NCI-H2107 treated with DMSO at 0.1 percent for 48 hours (cell line): ENCODE results near the gene PITPNB.
A peak's percentile ranks its signal among the peaks of the same experiment; 100 is the strongest.

Source experiments
- DNase-seq: peaks from one replicate; lab custom pipeline; 2025; ENCODE audit not compliant: unreplicated experiment; lab: John Stamatoyannopoulos, UW

PITPNB gene

DNA sequence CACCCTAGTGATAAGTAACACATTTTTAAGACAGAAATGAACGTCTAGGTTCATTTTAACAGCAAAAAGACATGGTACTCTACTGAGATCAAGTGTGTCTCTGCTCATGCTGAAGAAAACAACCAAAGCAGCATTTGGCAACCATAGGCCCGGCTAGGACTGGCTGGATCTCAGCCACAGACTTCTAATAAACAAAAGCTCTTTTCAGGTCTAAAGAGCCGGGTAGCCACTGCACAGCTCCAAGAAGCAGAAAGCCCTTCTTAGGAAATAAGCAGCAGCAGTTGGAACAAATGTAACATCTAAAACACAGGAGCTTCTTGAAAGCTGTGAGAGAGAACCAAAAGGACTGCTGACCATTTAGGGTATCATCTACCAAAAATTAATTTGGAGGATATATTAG is 37.6 kb downstream of the PITPNB start:
- DNase-seq = no peak

DNA sequence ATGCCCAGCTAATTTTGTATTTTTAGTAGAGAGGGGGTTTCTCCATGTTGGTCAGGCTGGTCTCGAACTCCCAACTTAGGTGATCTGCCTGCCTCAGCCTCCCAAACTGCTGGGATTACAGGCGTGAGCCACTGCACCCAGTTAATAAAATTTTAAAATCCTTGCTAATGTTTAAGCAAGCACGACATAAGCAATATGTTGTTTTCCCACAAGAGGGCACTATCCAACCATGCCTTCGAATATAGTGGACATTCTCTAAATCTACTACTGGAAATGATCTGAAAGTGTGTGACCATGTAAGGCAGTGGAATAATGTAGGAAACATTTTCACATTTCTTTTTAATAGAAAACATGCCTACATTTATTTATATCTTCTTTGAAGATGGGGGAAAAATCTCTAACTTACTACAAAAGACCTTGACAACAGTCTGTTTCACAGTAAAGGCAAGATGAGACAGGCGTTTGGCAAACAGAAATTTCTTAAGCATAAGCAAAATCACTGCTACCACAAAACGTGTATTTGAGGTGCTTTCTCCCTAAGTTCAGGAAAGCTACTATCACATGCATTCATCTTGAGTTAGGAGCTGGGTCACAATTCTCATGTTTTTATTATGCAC is 38.2 kb downstream of the PITPNB start:
- DNase-seq = peak; percentile 47

DNA sequence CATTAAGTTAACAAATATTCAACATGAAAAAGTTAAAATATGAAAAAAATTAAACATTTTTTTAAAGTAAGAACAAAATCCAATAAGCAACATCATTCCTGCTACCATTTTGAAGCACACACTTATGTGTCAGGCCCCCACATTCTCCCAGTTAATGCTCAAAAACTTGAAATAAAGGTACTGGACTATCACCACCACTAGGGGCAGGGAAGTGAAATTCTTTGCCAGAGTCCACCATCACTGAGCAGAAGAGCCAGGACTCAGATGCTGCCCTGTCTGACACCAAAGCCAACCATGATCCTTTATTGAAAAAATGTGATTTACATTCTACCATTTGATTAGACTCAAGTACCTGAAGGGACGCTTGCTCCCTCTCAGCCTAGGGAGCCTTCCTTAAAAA is 39.1 kb downstream of the PITPNB start:
- no peak for DNase-seq

DNA sequence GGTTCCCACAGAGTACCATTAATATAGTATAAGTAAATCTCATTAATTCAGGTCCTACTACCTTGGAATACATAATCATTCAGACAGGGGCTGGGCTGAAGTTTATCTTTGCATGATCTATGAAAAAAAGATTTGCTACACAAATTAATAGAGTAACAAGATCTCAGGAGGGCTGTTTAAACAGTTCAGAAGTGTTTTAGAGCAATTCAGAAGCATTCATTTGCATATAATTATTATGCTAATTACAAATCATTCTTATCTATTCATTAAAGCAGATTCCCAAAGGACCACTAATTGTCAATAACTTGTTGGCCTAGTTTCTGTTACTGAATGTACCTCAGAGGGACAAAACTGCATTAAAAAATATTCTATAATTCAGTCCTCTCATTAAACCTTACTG is 40.5 kb downstream of the PITPNB start:
- DNase-seq = no peak

DNA sequence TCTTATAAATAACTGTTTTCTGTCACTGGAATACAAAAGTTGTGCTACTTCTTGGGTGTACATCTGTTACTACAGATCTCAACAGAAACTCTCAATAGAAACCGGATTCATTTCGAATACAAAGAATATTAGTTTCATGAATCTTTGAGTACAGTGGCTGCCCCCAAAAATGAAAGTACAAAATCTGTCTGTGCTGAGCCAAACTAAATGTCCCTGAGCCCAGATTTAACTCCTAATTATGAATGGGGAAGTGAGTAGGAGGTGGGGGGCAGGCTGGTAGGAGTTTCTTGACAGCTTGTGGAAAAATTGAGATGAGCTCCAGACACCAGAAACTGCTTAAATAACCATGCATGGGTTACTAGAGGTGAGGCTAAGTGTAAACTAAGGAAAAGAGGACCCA is 41.6 kb downstream of the PITPNB start:
- DNase-seq = no peak

DNA sequence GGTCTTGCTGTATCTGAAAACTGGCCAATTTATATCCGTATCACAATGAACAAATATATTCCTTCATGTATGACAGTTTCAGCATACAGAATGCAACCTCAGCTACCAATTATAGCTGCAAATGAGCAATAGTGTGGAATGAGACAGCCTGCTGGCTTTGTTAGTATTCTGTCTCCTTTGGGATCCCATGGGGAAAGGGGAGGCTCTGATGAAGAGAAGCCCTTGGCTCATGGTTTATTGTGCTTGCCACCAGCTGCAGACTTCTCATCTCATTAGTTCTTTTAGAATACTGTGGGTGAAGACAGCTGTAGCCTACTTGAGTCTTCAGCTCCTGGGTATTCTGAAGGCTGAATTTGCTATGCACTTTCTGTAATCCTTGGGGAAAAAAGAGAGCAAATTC is 42.4 kb downstream of the PITPNB start:
- DNase-seq = peak; percentile 75

DNA sequence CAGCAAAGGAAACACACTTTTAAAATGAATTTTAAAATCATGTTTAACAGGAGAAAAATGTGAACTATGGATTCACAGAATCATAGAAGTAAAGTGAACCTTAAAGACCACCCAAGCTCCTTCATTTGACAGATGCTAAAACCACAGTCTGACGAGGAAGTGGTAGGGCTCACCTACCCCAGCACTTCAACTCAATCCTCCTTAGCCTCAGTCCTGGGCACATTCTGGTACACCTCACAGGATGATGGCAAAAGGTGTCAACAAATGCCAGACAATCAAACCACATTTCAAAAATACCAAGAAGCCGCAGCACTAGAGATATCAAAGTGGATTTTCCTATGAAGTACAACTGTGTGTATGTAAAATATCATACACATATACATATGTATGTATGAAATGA is 43.1 kb downstream of the PITPNB start:
- no peak for DNase-seq

DNA sequence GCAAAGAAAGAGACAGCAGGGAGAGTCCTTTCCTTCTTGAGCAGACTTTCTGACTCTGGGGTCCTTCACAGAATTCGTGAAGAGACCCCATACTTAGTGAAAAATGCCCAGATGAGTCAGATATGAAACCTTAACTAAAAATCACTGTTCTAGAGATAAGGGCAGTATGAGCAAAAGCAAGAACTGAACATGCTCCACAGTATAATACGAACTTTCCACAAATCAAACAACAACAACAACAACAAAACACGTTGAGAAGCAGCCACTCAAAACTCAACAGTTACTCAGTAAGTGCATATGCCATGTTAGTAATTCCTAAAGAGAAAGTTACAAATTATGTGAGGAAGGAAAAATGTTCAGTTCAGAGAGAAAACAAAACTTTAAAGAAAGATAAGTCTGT is 44.3 kb downstream of the PITPNB start:
- DNase-seq = no peak

DNA sequence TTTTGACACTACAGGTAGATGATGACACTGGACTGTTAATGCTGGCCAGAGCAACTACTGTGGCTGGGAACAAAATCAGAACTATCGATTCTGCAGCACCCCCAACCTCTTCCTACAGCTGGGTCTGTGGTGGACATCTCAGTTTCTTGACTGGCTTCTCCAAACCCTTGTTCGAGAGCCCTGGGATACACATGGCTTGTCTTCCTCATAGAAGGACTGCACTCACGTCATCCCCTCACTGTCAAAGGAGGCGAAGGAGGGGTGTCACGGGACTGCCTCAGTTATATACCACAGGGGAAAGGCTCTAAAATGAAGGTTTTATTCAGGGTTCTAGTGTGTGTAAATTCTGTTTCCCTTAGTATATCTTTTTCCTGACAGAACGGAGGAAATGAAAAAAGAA is 44.9 kb downstream of the PITPNB start:
- DNase-seq = no peak

DNA sequence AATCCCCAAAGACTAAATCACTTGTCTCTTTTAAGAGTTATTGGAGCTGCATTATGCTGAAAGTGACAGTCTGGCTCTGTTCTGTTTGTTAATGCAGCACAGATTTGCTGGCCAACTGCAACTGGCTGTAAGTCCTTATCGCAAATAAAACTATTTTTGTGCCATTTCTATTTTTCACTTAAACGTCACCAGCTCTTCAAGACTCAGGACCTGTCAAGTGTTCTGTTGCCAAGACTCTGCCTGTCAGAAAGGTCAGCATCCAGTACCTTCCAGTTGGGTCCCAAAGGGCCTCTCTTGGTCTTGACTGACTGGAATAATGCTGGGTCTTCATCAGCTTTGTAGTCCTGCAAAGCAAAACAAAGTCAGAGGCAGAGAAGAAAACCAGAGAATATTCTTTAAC is 45.6 kb downstream of the PITPNB start:
- DNase-seq = no peak

DNA sequence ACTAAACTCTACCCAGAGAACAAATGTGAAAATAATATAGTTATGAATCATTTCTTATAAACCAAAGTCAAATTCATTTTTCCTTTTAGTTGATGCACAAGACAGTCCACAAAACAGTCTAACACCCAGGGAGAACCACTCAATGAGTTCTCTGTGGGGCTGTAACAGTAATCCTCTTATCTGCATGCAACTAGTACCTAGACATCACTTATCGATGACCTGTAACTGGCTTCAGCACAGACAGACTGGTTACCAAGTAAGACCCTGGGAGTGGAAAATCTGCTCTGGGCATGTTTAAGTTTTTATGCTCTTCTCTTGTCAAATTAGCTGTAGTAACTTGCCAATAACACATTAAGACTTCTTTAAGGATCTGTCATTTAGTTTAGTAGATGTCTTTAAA is 46.6 kb downstream of the PITPNB start:
- no peak for DNase-seq

DNA sequence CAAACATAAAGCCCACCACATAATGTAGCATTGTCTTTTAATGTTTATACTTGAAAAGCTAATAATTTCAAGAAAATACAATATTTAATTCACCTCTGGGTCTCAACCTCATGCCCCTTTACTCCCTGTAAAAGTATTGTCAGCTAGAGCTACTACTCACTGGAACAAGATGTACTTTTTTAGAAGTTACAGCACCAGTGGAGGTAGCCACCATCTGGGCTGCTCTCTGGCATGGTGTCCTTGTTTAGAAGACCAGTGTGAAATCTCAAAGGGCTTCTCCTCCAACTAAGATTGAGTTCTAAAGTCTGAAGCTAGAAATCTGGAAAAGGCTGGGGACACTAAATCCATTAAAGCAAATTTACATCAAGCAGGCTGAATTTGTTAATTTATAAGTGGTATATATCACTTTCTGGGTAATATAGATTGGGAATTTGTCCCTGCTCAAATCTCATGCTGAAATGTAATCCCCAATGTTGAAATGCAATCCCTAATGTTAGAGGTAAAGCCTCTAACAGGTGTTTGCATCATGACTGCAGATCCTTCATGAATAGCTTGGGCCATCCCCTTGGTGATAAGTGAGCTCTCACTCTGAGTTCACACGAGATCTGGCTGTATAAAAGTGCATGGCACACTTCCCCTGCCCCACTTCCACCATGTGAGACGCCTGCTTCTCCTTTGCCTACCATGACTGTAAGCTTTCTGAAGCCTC is 47.6 kb downstream of the PITPNB start:
- DNase-seq = no peak

DNA sequence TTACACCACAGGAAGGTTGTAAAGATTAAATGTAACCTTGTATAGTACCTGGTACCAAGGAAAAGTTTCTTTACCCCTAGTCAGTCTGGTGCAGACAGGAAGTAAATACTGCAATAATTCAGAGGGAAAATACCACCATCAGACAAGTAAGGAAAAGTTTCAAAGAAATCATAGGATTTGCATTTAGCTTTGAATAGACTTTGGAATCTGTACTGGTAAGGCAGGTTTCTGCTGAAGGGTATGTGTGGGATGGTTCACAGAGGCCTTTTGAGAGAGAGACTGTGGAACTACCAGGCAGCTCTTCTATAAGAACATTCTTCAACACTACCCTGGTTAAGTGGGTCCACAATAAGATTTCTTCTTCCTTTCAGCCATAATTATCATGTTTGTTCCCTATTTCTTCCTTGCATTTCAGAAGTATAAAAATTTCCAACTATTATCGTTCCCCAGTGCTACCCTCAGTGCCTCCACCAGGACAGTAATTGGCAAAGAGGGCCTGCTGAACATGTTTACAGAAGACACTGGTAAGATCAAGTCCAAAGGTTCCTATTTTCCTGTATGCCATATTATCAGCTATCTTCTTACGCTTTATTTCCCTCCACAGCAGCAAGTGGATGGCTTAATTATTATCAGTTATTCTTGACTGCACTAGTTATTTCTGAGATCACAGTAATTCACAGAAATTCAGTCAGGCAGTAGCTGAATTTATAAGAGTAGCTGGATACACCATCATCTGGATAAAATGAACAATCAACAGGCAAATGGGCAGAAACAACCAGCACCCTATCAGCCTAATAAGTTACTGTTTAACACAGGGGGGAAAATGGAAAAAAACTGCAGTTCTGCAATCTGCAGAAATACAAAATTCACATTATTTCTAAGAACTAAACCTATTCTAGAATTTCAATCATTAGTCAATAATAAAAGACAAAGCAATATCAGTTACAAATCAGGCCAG is 48.5 kb downstream of the PITPNB start:
- DNase-seq = no peak

DNA sequence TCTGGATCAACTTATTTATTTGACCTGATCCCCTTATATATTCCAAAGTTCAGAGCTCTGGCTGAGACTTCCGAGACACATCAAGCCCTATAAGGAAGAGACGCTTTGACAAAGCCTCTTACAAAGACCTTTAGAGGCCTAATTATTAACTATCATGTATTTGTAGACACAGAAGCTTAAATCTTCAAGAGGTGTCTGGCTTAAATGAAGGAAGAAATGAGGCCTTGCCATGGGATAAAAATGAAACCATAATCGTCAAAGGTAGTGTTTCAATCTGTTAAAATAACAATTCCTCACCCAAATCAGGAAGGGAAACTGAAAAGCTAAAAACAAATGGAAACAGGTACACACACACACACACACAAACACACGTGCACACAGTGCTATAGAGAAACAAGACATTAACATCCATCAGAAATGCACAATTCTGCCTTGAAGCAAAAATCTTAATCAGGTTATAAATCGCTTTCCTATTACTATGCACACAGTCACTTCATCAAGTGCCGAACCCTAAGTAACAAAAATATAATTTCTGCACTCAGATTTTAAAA is 50.2 kb downstream of the PITPNB start:
- no peak for DNase-seq

DNA sequence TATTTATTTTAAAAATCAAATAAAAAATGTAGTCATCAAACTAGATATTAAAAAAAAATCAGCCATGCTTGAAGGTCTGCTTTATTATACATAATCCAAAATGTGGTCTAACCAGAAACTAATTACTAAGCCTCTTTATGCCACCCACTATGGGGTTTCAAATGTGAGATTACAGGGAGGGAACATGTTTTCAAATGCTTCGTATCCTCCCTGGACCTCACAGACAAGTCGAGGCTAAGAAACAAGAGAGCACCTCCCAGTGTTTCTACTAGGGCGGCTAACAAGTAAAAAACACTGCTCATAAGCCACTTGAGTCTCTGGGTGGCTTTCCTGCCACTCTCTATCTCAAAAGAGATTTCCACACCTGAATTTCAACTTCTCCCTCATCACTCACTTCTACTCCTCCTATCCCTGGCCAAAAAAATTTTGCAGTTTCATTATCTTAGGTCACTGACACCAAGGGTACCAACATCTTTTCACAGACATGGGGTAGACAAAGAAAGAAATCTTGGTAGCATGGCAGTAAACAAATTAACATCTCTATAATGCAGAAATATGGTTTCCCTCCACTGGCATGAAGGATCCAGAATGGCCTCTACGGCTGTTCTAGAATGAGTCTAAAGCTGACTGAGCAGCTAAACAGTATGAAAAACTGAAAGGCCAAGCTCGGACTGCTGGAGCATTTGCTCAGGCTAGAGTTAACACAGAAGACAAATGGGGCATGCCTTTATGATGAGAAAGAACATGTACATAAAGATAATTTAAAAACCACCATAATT is 50.9 kb downstream of the PITPNB start:
- no peak for DNase-seq

DNA sequence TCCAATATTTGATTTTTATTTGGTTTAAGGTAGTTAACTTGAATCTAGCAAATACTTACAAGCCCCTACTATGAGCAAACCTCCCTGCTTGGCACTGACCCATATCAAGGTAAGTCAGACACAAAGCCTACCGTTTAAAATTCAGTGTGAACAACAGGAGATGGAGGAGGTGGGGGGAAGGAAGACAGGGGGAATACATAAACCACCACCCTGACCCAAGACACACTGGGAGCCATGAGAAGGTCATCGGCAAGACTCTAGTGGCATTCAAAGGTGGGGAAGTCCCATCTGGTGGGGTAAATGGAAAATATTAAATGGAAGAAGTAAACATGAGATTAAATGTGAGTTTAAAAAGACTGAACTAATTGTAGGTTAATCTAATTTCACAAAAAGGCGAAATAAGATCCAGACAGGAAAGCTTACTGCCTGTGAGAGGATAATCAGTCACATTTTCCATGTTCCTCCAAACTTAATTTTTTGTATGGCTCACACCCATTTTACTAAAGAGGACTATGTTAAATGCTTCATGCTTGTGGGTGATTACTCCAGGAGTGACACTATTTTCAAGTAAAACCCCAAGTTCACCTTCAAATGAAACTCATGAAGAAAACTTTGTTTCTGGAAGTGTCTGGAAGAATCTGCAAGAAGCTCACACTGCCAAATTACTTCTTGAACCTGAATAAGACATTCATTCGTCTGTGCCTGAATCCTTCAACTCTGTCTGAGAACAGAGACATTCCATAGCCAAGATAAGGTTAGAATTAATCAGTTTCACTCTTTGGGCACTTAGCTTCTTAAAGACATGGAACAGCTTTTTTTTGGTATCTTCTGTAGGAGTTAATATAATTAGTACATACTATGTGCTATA is 51.7 kb downstream of the PITPNB start:
- no peak for DNase-seq

DNA sequence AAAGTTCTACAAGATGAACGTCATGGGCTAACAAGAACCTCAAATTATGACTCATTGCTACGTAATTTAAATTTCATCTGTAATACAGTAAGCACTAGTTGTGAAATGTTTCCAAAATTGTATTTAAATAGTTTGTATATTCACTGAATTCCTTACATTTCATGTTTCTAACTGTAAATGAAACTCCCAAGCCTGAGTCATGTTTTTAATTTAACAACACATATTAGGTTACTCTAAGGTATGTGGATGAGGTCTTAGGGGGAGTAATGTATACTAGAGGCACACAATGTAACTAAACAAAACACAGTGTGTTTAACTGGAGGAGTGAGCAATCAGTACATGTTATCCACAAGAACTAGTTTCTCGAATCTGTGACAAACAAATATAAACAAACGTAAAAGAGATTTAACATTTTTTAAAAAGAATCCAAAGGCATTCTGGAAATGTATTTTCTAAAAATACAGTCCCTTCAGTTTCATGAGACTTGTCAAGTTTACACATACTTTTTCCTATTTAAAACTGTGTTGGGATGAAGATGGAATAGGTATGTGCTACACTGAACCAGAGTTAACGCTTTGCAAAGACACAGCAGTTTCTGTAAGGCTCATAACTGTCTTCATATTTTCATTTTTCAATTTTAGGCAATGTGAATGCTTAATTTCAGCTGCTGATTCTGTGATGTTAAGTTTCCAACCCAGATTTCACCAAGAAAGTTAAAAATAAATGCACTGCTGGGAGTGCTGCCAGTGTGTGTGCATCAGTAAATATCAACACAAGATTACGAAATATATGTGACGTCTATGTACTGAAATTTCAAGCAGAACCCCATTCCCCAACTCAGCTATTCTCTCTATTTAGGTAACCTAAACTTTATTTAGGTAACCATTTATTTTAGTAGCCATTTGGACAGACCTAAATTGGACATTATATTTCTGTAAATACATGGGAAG is 52.6 kb downstream of the PITPNB start:
- DNase-seq = no peak

DNA sequence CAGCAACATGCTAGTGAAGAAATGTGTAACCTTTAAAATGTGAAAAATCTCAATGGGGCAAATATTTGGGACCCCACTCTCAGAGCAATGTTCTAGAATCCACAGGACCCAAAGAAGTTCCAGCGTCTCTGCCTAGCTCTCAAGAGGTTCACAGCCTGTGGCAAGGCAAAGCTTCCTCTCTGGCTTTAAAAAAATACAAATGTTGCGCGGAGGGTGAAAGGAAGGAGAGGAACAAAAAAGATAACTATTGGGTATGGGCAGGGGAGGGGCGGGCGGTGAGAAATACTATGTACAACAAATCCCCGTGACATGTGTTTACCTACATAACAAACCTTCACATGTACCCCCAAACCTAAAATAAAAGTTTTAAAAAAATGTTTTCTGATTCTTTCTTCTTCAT is 53.6 kb downstream of the PITPNB start:
- DNase-seq = no peak

DNA sequence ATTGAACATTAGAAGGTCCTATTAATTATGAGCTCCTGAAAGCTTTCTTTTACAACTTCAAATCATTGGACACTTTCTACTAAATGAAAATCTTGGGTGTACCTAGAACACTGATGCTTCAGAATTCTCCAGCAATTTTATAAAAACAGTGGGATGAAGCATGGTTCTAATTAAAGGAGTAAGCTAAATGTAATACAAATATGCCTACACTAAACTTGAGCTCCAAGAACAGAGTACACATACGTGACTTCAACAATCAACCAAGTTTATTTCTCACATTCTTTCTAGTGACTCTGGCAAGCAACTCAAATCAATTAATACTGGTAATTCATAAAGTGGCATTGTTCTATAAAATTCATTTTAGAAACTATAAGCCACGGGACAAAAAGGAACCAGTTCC is 55.5 kb downstream of the PITPNB start:
- no peak for DNase-seq
